ENCODE data around the gene RALGAPB. TPM values are rescaled to one million over a fixed set of nuclear protein-coding genes. Genes with fewer than 3 reads are reported as not detected.

RALGAPB gene
- total RNA-seq, 1 experiment from 2014 or later = 24.0 TPM

GRCh38 chr20:38569747-38570525 lies 97.3 kb downstream of the RALGAPB start:
- no peaks in the 10 kb centered on the region for H3K9me3 ChIP-seq (ENCODE audit: control insufficient read depth in 1 of 2, insufficient read depth in 1 of 2, low read depth in 1 of 2, low read length in 2 of 2)
- POLR2A ChIA-PET = no interaction called here
- H3K27me3 ChIP-seq (ENCODE audit: insufficient read depth, low read length) = no peaks in the 10 kb centered on the region
- CTCF ChIA-PET = no interaction called here
- no peaks in the 10 kb centered on the region for H3K79me2 ChIP-seq (ENCODE audit: insufficient read depth, low read length)
- DNase-seq (ENCODE audit: low read depth, low spot score) (no peak), ATAC-seq (no peak)
- RAD21 ChIA-PET (ENCODE audit: low non-redundant PET in 1 of 2, low total read pairs in 2 of 2, uncharacterized antibody in 2 of 2, unreplicated experiment in 2 of 2) = no interaction called here
- H2AFZ ChIP-seq (ENCODE audit: low read depth, low read length, poor library complexity, severe bottlenecking) = no peak overlapping the region
- H3K9me2 ChIP-seq (ENCODE audit: insufficient read depth) = no peaks in the 10 kb centered on the region
- H4K20me1 ChIP-seq (ENCODE audit: insufficient read depth) = no peaks in the 10 kb centered on the region
- no peaks in the 10 kb centered on the region for H3K4me1 ChIP-seq (ENCODE audit: control insufficient read depth in 1 of 2, insufficient read depth in 2 of 2, low read length in 2 of 2)
- H3K4me2 ChIP-seq (ENCODE audit: low read length) = no peak overlapping the region
- H3K9ac ChIP-seq (ENCODE audit: low read length) = no peak overlapping the region
- no peak overlapping the region for H3K4me3 ChIP-seq (replicated peaks in 1 of 2; ENCODE audit: low read depth in 1 of 2, low read length in 2 of 2)
- intact Hi-C loops (cut with micrococcal nuclease) = no loop called here
- H3K27ac ChIP-seq (ENCODE audit: low read depth, low read length) = no peak overlapping the region
- TF ChIP-seq CBX3 (IDR thresholded peaks at IDR 0.05; ENCODE audit: low read depth) = no peak
- no peak for TF ChIP-seq POLR2A (IDR thresholded peaks at IDR 0.05; ENCODE audit: borderline replicate concordance, extremely low read depth, insufficient read depth, insufficient read length)
- TF ChIP-seq FOSL1 (IDR thresholded peaks at IDR 0.05; ENCODE audit: low read depth) = no peak
- no peak for TF ChIP-seq ZFX (IDR thresholded peaks at IDR 0.05)
- peaks cover 5 to 8% of the 10 kb centered on the region in 2 experiments; a peak in 2 of 4 replicates for H3K36me3 ChIP-seq (ENCODE audit: control insufficient read depth in 1 of 2, insufficient read depth in 2 of 2, low read length in 2 of 2)
- BruUV-seq (replicated peaks) = no TSS peak

- no peak for DNase-seq (ENCODE audit: low read depth, low spot score)
- H3K9me3 ChIP-seq (ENCODE audit: control insufficient read depth in 1 of 2, insufficient read depth in 1 of 2, low read depth in 1 of 2, low read length in 2 of 2) = no peaks in the 10 kb centered on the region
- H4K20me1 ChIP-seq (ENCODE audit: insufficient read depth) = no peaks in the 10 kb centered on the region
- no peaks in the 10 kb centered on the region for H3K79me2 ChIP-seq (ENCODE audit: insufficient read depth, low read length)
- no peak for TF ChIP-seq CTCF (IDR thresholded peaks at IDR 0.05 in 2 of 3, conservative IDR thresholded peaks at IDR 0.05 in 1 of 3; ENCODE audit: borderline replicate concordance in 1 of 3, insufficient read depth in 1 of 3, low read depth in 2 of 3, low read length in 2 of 3)
- no peak for TF ChIP-seq FOSL1 (IDR thresholded peaks at IDR 0.05; ENCODE audit: low read depth)
- no peak for TF ChIP-seq EGR1 (IDR thresholded peaks at IDR 0.05; ENCODE audit: low read depth)
- TF ChIP-seq SP1 (IDR thresholded peaks at IDR 0.05; ENCODE audit: low read depth) = no peak
- no peak for TF ChIP-seq CEBPB (IDR thresholded peaks at IDR 0.05; ENCODE audit: low read depth)
- TF ChIP-seq SIN3A (IDR thresholded peaks at IDR 0.05; ENCODE audit: low read depth) = no peak
- no peak for TF ChIP-seq JUND (IDR thresholded peaks at IDR 0.05)
- H3K4me1 ChIP-seq (ENCODE audit: control insufficient read depth in 1 of 2, insufficient read depth in 2 of 2, low read length in 2 of 2) = no peaks in the 10 kb centered on the region
- no peak overlapping the region for H3K9ac ChIP-seq (ENCODE audit: low read length)
- peaks cover 13 to 14% of the 10 kb centered on the region in 2 experiments; a peak in 3 of 4 replicates for H3K36me3 ChIP-seq (ENCODE audit: control insufficient read depth in 1 of 2, insufficient read depth in 2 of 2, low read length in 2 of 2)
- no peak overlapping the region for H2AFZ ChIP-seq (ENCODE audit: low read depth, low read length, poor library complexity, severe bottlenecking)
- BruUV-seq (replicated peaks) = no TSS peak
- ChIA-PET RAD21 (ENCODE audit: low non-redundant PET in 1 of 2, low total read pairs in 2 of 2, uncharacterized antibody in 2 of 2, unreplicated experiment in 2 of 2) (no interaction called here), POLR2A (no interaction called here), CTCF (no interaction called here)
- H3K4me3 ChIP-seq (replicated peaks in 1 of 2; ENCODE audit: low read depth in 1 of 2, low read length in 2 of 2) = no peak overlapping the region
- H3K27me3 ChIP-seq (ENCODE audit: insufficient read depth, low read length) = no peaks in the 10 kb centered on the region
- no peak overlapping the region for H3K4me2 ChIP-seq (ENCODE audit: low read length)
- ATAC-seq = no peak
- no peaks in the 10 kb centered on the region for H3K9me2 ChIP-seq (ENCODE audit: insufficient read depth)
- intact Hi-C loops (cut with micrococcal nuclease) = no loop called here
- no peak overlapping the region for H3K27ac ChIP-seq (ENCODE audit: low read depth, low read length)
These were observed 100.8 kb downstream of the RALGAPB start for GRCh38 chr20:38573413-38573812.

Data from HCT116 (cell line).